ENCODE data around the gene SLC43A1.

DNA sequence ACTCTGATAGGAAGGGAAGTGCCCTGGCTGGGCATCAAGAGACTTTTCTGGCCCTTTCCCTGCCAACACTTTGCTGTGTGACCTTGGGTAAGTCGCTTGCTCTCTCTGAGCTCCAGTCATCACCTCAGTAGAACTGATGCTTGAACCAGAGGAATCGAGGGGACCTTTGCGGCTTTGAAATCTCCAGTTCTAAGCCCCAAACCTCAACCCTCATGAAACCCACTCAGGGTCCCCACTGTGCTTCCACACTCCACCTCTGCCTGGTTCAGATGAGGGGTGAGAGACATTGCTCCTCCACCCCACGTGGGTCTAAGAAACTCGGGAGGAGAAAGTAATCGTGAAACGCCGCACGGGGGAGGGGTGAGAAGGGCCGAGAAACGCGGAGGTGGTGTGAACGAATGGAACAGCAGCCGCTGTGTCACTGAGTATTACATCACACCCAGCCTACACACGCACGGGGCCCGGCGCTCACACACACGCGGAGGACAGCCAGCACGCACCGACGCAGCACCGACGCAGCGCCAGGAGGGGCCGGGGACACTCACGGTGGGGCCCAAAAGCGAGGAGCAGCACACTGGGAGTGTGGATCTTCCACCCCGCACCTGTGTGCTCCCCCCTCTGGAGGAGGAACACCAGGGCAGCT is 50.8 kb downstream of the SLC43A1 start:
- TF ChIP-seq POLR2A (IDR thresholded peaks at IDR 0.05), result no peak
- TF ChIP-seq, protein P1, sequence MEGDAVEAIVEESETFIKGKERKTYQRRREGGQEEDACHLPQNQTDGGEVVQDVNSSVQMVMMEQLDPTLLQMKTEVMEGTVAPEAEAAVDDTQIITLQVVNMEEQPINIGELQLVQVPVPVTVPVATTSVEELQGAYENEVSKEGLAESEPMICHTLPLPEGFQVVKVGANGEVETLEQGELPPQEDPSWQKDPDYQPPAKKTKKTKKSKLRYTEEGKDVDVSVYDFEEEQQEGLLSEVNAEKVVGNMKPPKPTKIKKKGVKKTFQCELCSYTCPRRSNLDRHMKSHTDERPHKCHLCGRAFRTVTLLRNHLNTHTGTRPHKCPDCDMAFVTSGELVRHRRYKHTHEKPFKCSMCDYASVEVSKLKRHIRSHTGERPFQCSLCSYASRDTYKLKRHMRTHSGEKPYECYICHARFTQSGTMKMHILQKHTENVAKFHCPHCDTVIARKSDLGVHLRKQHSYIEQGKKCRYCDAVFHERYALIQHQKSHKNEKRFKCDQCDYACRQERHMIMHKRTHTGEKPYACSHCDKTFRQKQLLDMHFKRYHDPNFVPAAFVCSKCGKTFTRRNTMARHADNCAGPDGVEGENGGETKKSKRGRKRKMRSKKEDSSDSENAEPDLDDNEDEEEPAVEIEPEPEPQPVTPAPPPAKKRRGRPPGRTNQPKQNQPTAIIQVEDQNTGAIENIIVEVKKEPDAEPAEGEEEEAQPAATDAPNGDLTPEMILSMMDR (IDR thresholded peaks at IDR 0.05), result no peak

Measured in esophagus squamous epithelium (tissue), 4 donors.